Measurements from ENCODE around the gene SRGAP3.

The SRGAP3 gene

GRCh38 chr3:9139366-9139765, 110.1 kb downstream of the SRGAP3 start:
- DNase-seq: no peak

GRCh38 chr3:9137676-9138075, 111.8 kb downstream of the SRGAP3 start:
- DNase-seq: no peak

GRCh38 chr3:9136746-9137465, 112.5 kb downstream of the SRGAP3 start:
- no peak for DNase-seq

- DNase-seq: no peak
Observed at GRCh38 chr3:9135930-9136525, 113.4 kb downstream of the SRGAP3 start.

GRCh38 chr3:9135526-9135925, 113.9 kb downstream of the SRGAP3 start:
- no peak for DNase-seq

- no peak for DNase-seq
Observed at GRCh38 chr3:9133656-9134055, 115.8 kb downstream of the SRGAP3 start.

GRCh38 chr3:9130345-9131305, 118.8 kb downstream of the SRGAP3 start:
- no peak for DNase-seq

- no peak for DNase-seq
Observed at GRCh38 chr3:9129365-9129764, 120.1 kb downstream of the SRGAP3 start.

GRCh38 chr3:9125278-9125951, 124.0 kb downstream of the SRGAP3 start:
- DNase-seq: no peak

GRCh38 chr3:9124730-9125129, 124.7 kb downstream of the SRGAP3 start:
- no peak for DNase-seq

GRCh38 chr3:9123840-9124239, 125.6 kb downstream of the SRGAP3 start:
- DNase-seq: no peak

- no peak for DNase-seq
Observed at GRCh38 chr3:9122732-9123364, 126.6 kb downstream of the SRGAP3 start.

- DNase-seq: no peak
Observed at GRCh38 chr3:9121366-9122001, 128.0 kb downstream of the SRGAP3 start.

GRCh38 chr3:9119331-9119730, 130.1 kb downstream of the SRGAP3 start:
- no peak for DNase-seq

- no peak for DNase-seq
Observed at GRCh38 chr3:9118222-9118621, 131.2 kb downstream of the SRGAP3 start.

GRCh38 chr3:9117220-9117619, 132.2 kb downstream of the SRGAP3 start:
- no peak for DNase-seq

- DNase-seq: no peak
Observed at GRCh38 chr3:9116336-9116735, 133.1 kb downstream of the SRGAP3 start.

- DNase-seq: no peak
Observed at GRCh38 chr3:9115336-9115735, 134.1 kb downstream of the SRGAP3 start.

- DNase-seq: no peak
Observed at GRCh38 chr3:9113040-9113439, 136.4 kb downstream of the SRGAP3 start.

GRCh38 chr3:9111866-9112265, 137.6 kb downstream of the SRGAP3 start:
- DNase-seq: no peak

GRCh38 chr3:9111417-9111816, 138.0 kb downstream of the SRGAP3 start:
- DNase-seq: no peak

- no peak for DNase-seq
Observed at GRCh38 chr3:9110802-9111201, 138.6 kb downstream of the SRGAP3 start.

All from activated T-cell treated with anti-CD3 and anti-CD28 coated beads, Interleukin-2, amount 50 U/mL, for 1 hour (primary cell).